Activated T-helper 1 cell treated with anti-CD3 and anti-CD28 coated beads, Interleukin-12 subunit alpha, Interleukin-12 subunit beta, Interleukin-2, Interleukin-4 antibody, amounts not matched to agents 30 ng/mL and 10 ng/mL and 1 ng/mL, durations not matched to agents 14 hours and 24 hours and 36 hours (primary cell): Measurements from ENCODE around the gene SPATA21. TPM values are rescaled to one million over a fixed set of nuclear protein-coding genes. Genes with fewer than 3 reads are reported as not detected.
"Not testable (repeated sequence)": the region's sequence is repeated elsewhere in the genome, so short reads cannot be mapped to it uniquely, and the experiment has no call there.

Experiments used
- DNase-seq: peaks from one replicate; pipeline ENCODE4 v3.0.0; 2021; ENCODE audit warnings: low spot score
- H3K27ac Mint-ChIP-seq: one replicate; pipeline ENCODE4 v1.8.0; 2021; ENCODE audit warnings: mild to moderate bottlenecking, mixed read lengths
- H3K27me3 Mint-ChIP-seq: one replicate; pipeline ENCODE4 v1.8.0; 2022; ENCODE audit warnings: mild to moderate bottlenecking, moderate library complexity, mixed read lengths; ENCODE audit not compliant: insufficient read depth
- H3K36me3 Mint-ChIP-seq: one replicate; pipeline ENCODE4 v1.8.0; 2021; ENCODE audit warnings: low read depth, mixed read lengths
- H3K4me1 Mint-ChIP-seq: one replicate; pipeline ENCODE4 v1.8.0; 2021; ENCODE audit warnings: low read depth, mixed read lengths
- H3K4me3 Mint-ChIP-seq: one replicate; pipeline ENCODE4 v1.8.0; 2021; ENCODE audit warnings: mild to moderate bottlenecking, moderate library complexity, mixed read lengths
- H3K9me3 Mint-ChIP-seq: one replicate; pipeline ENCODE4 v1.8.0; 2021; ENCODE audit warnings: mixed read lengths
- intact Hi-C: fragments of 100-400 bp; cut with micrococcal nuclease; formaldehyde crosslinking; loops from one replicate; pipeline ENCODE4 v1.15.1; 2024
- total RNA-seq: library from RNA; stranded (reverse); gene quantifications from 2 replicates; pipeline ENCODE4 v1.2.3, GENCODE V29; 2022

The SPATA21 gene
- total RNA-seq, 1 donor from 2014 or later = not detected

GRCh38 chr1:16464917-16465625 is 27.8 kb upstream of the SPATA21 start:
- Mint-ChIP-seq H3K4me3 (no peak overlapping the region), H3K27me3 (no peaks in the 10 kb centered on the region), H3K4me1 (no peaks in the 10 kb centered on the region), H3K9me3 (no peaks in the 10 kb centered on the region), H3K27ac (no peak overlapping the region), H3K36me3 (peaks cover 35% of the 10 kb centered on the region)
- DNase-seq = no peak
- intact Hi-C loops = no loop called here

- Mint-ChIP-seq H3K4me3 (no peak overlapping the region), H3K36me3 (peaks cover 40% of the 10 kb centered on the region), H3K9me3 (no peaks in the 10 kb centered on the region), H3K27me3 (no peaks in the 10 kb centered on the region), H3K4me1 (no peaks in the 10 kb centered on the region), H3K27ac (no peak overlapping the region)
- DNase-seq = no peak
- intact Hi-C loops = no loop called here
Observed at GRCh38 chr1:16462773-16463330, 25.6 kb upstream of the SPATA21 start.

GRCh38 chr1:16461681-16462080 is 24.5 kb upstream of the SPATA21 start:
- peaks cover 33% of the 10 kb centered on the region for H3K36me3 Mint-ChIP-seq

GRCh38 chr1:16459352-16459925 is 22.2 kb upstream of the SPATA21 start:
- H3K36me3 Mint-ChIP-seq = peaks cover 45% of the 10 kb centered on the region
- no peak overlapping the region for H3K27ac Mint-ChIP-seq

More at GRCh38 chr1:16461681-16462080, 24.5 kb upstream of the SPATA21 start:
- intact Hi-C loops = no loop called here
- no peak for DNase-seq
- Mint-ChIP-seq H3K4me3 (no peak overlapping the region), H3K27ac (no peak overlapping the region), H3K4me1 (no peaks in the 10 kb centered on the region), H3K9me3 (no peaks in the 10 kb centered on the region), H3K27me3 (no peaks in the 10 kb centered on the region)

GRCh38 chr1:16458831-16459230 is 21.6 kb upstream of the SPATA21 start:
- H3K27me3 Mint-ChIP-seq = no peaks in the 10 kb centered on the region
- H3K9me3 Mint-ChIP-seq = no peaks in the 10 kb centered on the region
- no peaks in the 10 kb centered on the region for H3K4me1 Mint-ChIP-seq
- H3K36me3 Mint-ChIP-seq = peaks cover 46% of the 10 kb centered on the region
- intact Hi-C loops = no loop called here
- DNase-seq = no peak
- H3K4me3 Mint-ChIP-seq = no peak overlapping the region
- H3K27ac Mint-ChIP-seq = peak overlapping the region; percentile 12

More at GRCh38 chr1:16459352-16459925, 22.2 kb upstream of the SPATA21 start:
- Mint-ChIP-seq H3K27me3 (no peaks in the 10 kb centered on the region), H3K4me1 (no peaks in the 10 kb centered on the region), H3K9me3 (no peaks in the 10 kb centered on the region), H3K4me3 (no peak overlapping the region)
- DNase-seq = no peak
- intact Hi-C loops = no loop called here

- peaks cover 49% of the 10 kb centered on the region for H3K36me3 Mint-ChIP-seq
- H3K27me3 Mint-ChIP-seq, DNase-seq, H3K4me1 Mint-ChIP-seq, H3K27ac Mint-ChIP-seq, H3K9me3 Mint-ChIP-seq, intact Hi-C loops, H3K4me3 Mint-ChIP-seq: not testable (repeated sequence)
Observed at GRCh38 chr1:16456151-16456550, 18.9 kb upstream of the SPATA21 start.

- H3K9me3 Mint-ChIP-seq, DNase-seq, H3K4me1 Mint-ChIP-seq, H3K27me3 Mint-ChIP-seq, H3K27ac Mint-ChIP-seq, intact Hi-C loops, H3K4me3 Mint-ChIP-seq: not testable (repeated sequence)
- H3K36me3 Mint-ChIP-seq = peaks cover 48% of the 10 kb centered on the region
Observed at GRCh38 chr1:16454909-16455308, 17.7 kb upstream of the SPATA21 start.

- Mint-ChIP-seq H3K36me3 (peaks cover 61% of the 10 kb centered on the region), H3K27ac (peak overlapping the region; percentile 75)
Observed at GRCh38 chr1:16451841-16452528, 14.8 kb upstream of the SPATA21 start.

GRCh38 chr1:16450863-16451481 is 13.7 kb upstream of the SPATA21 start:
- Mint-ChIP-seq H3K4me1 (peaks cover 25% of the 10 kb centered on the region), H3K27ac (peak overlapping the region; percentile 48), H3K9me3 (no peaks in the 10 kb centered on the region), H3K4me3 (no peak overlapping the region), H3K27me3 (no peaks in the 10 kb centered on the region), H3K36me3 (peaks cover 55% of the 10 kb centered on the region)
- intact Hi-C loops = no loop called here
- DNase-seq = no peak

More at GRCh38 chr1:16451841-16452528, 14.8 kb upstream of the SPATA21 start:
- Mint-ChIP-seq H3K4me1 (peaks cover 25% of the 10 kb centered on the region), H3K9me3 (no peaks in the 10 kb centered on the region), H3K4me3 (no peak overlapping the region), H3K27me3 (no peaks in the 10 kb centered on the region)
- intact Hi-C loops = no loop called here
- no peak for DNase-seq

- Mint-ChIP-seq H3K36me3 (peaks cover 48% of the 10 kb centered on the region), H3K27me3 (no peaks in the 10 kb centered on the region), H3K4me1 (peaks cover 25% of the 10 kb centered on the region), H3K27ac (peak overlapping the region; percentile 55), H3K4me3 (no peak overlapping the region), H3K9me3 (no peaks in the 10 kb centered on the region)
- intact Hi-C loops = no loop called here
- DNase-seq = no peak
Observed at GRCh38 chr1:16449666-16450065, 12.4 kb upstream of the SPATA21 start.

GRCh38 chr1:16449065-16449464 is 11.8 kb upstream of the SPATA21 start:
- Mint-ChIP-seq H3K36me3 (peaks cover 49% of the 10 kb centered on the region), H3K4me3 (no peak overlapping the region), H3K27me3 (no peaks in the 10 kb centered on the region), H3K9me3 (no peaks in the 10 kb centered on the region), H3K27ac (peak overlapping the region; percentile 55), H3K4me1 (peaks cover 30% of the 10 kb centered on the region)
- no peak for DNase-seq
- intact Hi-C loops = no loop called here

- DNase-seq = no peak
- H3K36me3 Mint-ChIP-seq = peaks cover 51% of the 10 kb centered on the region
- intact Hi-C loops = no loop called here
- H3K4me3 Mint-ChIP-seq = no peak overlapping the region
- peaks cover 44% of the 10 kb centered on the region for H3K4me1 Mint-ChIP-seq
- H3K27ac Mint-ChIP-seq = peak overlapping the region; percentile 3
- H3K27me3 Mint-ChIP-seq = no peaks in the 10 kb centered on the region
- no peaks in the 10 kb centered on the region for H3K9me3 Mint-ChIP-seq
Observed at GRCh38 chr1:16447641-16448040, 10.4 kb upstream of the SPATA21 start.
